ENCODE measurements around the gene FOXP1.

DNA sequence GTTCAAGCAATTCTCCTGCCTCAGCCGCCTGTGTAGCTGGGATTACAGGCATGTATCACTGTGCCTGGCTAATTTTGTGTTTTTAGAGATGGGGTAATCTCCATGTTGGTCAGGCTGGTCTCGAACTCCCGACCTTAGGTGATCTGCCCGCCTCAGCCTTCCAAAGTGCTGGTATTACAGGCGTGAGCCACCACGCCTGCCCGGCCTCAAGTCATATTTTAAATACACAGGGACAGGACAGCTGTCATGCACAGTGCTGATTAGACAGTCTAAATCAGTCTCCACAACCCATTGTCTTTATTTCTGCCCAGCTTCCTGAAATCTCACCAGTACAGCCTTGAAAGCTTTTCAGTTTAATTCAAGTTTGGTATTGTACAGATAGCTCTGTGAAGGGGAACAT, 587.4 kb downstream of the FOXP1 start:
- TF ChIP-seq, protein P1, sequence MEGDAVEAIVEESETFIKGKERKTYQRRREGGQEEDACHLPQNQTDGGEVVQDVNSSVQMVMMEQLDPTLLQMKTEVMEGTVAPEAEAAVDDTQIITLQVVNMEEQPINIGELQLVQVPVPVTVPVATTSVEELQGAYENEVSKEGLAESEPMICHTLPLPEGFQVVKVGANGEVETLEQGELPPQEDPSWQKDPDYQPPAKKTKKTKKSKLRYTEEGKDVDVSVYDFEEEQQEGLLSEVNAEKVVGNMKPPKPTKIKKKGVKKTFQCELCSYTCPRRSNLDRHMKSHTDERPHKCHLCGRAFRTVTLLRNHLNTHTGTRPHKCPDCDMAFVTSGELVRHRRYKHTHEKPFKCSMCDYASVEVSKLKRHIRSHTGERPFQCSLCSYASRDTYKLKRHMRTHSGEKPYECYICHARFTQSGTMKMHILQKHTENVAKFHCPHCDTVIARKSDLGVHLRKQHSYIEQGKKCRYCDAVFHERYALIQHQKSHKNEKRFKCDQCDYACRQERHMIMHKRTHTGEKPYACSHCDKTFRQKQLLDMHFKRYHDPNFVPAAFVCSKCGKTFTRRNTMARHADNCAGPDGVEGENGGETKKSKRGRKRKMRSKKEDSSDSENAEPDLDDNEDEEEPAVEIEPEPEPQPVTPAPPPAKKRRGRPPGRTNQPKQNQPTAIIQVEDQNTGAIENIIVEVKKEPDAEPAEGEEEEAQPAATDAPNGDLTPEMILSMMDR (IDR thresholded peaks at IDR 0.05; ENCODE audit: low read length), result no peak
- no peak for TF ChIP-seq EZH2 (IDR thresholded peaks at IDR 0.05; ENCODE audit: borderline replicate concordance, low read length)
